ENCODE measurements around the gene DNMT3A.
"Not testable (repeated sequence)": the region's sequence is repeated elsewhere in the genome, so short reads cannot be mapped to it uniquely, and the experiment has no call there.

DNMT3A gene

GRCh38 chr2:25222477-25223121 is 119.1 kb downstream of the DNMT3A start:
- Histone ChIP-seq H3K27me3 (ENCODE audit: control insufficient read depth in 5 of 5, insufficient read depth in 4 of 5, low read length in 5 of 5) (no peaks in the 10 kb centered on the region), H3K36me3 (ENCODE audit: control insufficient read depth in 5 of 5, insufficient read depth in 5 of 5, low read length in 5 of 5) (no peaks in the 10 kb centered on the region), H3K9me3 (ENCODE audit: control insufficient read depth in 5 of 5, low read length in 5 of 5) (no peaks in the 10 kb centered on the region), H3K27ac (ENCODE audit: low read depth, low read length) (no peak overlapping the region), H3K4me1 (ENCODE audit: control insufficient read depth in 5 of 5, insufficient read depth in 5 of 5, low read length in 5 of 5) (no peaks in the 10 kb centered on the region), H3K4me3 (ENCODE audit: low read depth in 1 of 5, low read length in 5 of 5) (no peak overlapping the region), H3K9ac (ENCODE audit: low read length in 5 of 5) (no peak overlapping the region)

GRCh38 chr2:25221579-25221978 is 120.1 kb downstream of the DNMT3A start:
- peaks cover 0 to 2% (median 0%) of the 10 kb centered on the region in 5 donors for H3K4me1 ChIP-seq (ENCODE audit: control insufficient read depth in 5 of 5, insufficient read depth in 5 of 5, low read length in 5 of 5)
- no peak overlapping the region for H3K9ac ChIP-seq (ENCODE audit: low read length in 5 of 5)
- H3K4me3 ChIP-seq (ENCODE audit: low read depth in 1 of 5, low read length in 5 of 5) = no peak overlapping the region
- H3K36me3 ChIP-seq (ENCODE audit: control insufficient read depth in 5 of 5, insufficient read depth in 5 of 5, low read length in 5 of 5) = no peaks in the 10 kb centered on the region
- H3K27me3 ChIP-seq (ENCODE audit: control insufficient read depth in 5 of 5, insufficient read depth in 4 of 5, low read length in 5 of 5) = no peaks in the 10 kb centered on the region
- H3K27ac ChIP-seq (ENCODE audit: low read depth, low read length) = no peak overlapping the region
- H3K9me3 ChIP-seq (ENCODE audit: control insufficient read depth in 5 of 5, low read length in 5 of 5) = no peaks in the 10 kb centered on the region

- Histone ChIP-seq H3K27ac (ENCODE audit: low read depth, low read length) (no peak overlapping the region), H3K9ac (ENCODE audit: low read length in 5 of 5) (no peak overlapping the region), H3K4me1 (ENCODE audit: control insufficient read depth in 5 of 5, insufficient read depth in 5 of 5, low read length in 5 of 5) (peaks cover 0 to 10% (median 0%) of the 10 kb centered on the region in 5 donors), H3K27me3 (ENCODE audit: control insufficient read depth in 5 of 5, insufficient read depth in 4 of 5, low read length in 5 of 5) (no peaks in the 10 kb centered on the region), H3K36me3 (ENCODE audit: control insufficient read depth in 5 of 5, insufficient read depth in 5 of 5, low read length in 5 of 5) (no peaks in the 10 kb centered on the region), H3K4me3 (ENCODE audit: low read depth in 1 of 5, low read length in 5 of 5) (no peak overlapping the region), H3K9me3 (ENCODE audit: control insufficient read depth in 5 of 5, low read length in 5 of 5) (no peaks in the 10 kb centered on the region)
Observed at GRCh38 chr2:25220313-25220712, 121.4 kb downstream of the DNMT3A start.

- Histone ChIP-seq H3K4me3 (ENCODE audit: low read depth in 1 of 5, low read length in 5 of 5) (no peak overlapping the region), H3K27me3 (ENCODE audit: control insufficient read depth in 5 of 5, insufficient read depth in 4 of 5, low read length in 5 of 5) (no peaks in the 10 kb centered on the region), H3K9me3 (ENCODE audit: control insufficient read depth in 5 of 5, low read length in 5 of 5) (no peaks in the 10 kb centered on the region), H3K36me3 (ENCODE audit: control insufficient read depth in 5 of 5, insufficient read depth in 5 of 5, low read length in 5 of 5) (no peaks in the 10 kb centered on the region), H3K9ac (ENCODE audit: low read length in 5 of 5) (no peak overlapping the region), H3K4me1 (ENCODE audit: control insufficient read depth in 5 of 5, insufficient read depth in 5 of 5, low read length in 5 of 5) (peaks cover 0 to 10% (median 0%) of the 10 kb centered on the region in 5 donors), H3K27ac (ENCODE audit: low read depth, low read length) (no peak overlapping the region)
Observed at GRCh38 chr2:25219621-25220020, 122.1 kb downstream of the DNMT3A start.

- Histone ChIP-seq H3K9ac (ENCODE audit: low read length in 5 of 5) (no peak overlapping the region), H3K9me3 (ENCODE audit: control insufficient read depth in 5 of 5, low read length in 5 of 5) (no peaks in the 10 kb centered on the region), H3K27me3 (ENCODE audit: control insufficient read depth in 5 of 5, insufficient read depth in 4 of 5, low read length in 5 of 5) (no peaks in the 10 kb centered on the region), H3K36me3 (ENCODE audit: control insufficient read depth in 5 of 5, insufficient read depth in 5 of 5, low read length in 5 of 5) (no peaks in the 10 kb centered on the region), H3K4me1 (ENCODE audit: control insufficient read depth in 5 of 5, insufficient read depth in 5 of 5, low read length in 5 of 5) (peaks cover 0 to 10% (median 0%) of the 10 kb centered on the region in 5 donors), H3K27ac (ENCODE audit: low read depth, low read length) (no peak overlapping the region), H3K4me3 (ENCODE audit: low read depth in 1 of 5, low read length in 5 of 5) (no peak overlapping the region)
Observed at GRCh38 chr2:25218100-25218499, 123.6 kb downstream of the DNMT3A start.

- Histone ChIP-seq H3K4me3 (ENCODE audit: low read depth in 1 of 5, low read length in 5 of 5) (peak overlapping the region in 4 of 5 donors; percentile 69 to 71 (median 70)), H3K9me3 (ENCODE audit: control insufficient read depth in 5 of 5, low read length in 5 of 5) (no peaks in the 10 kb centered on the region), H3K36me3 (ENCODE audit: control insufficient read depth in 5 of 5, insufficient read depth in 5 of 5, low read length in 5 of 5) (no peaks in the 10 kb centered on the region), H3K4me1 (ENCODE audit: control insufficient read depth in 5 of 5, insufficient read depth in 5 of 5, low read length in 5 of 5) (peaks cover 0 to 10% (median 0%) of the 10 kb centered on the region in 5 donors), H3K27me3 (ENCODE audit: control insufficient read depth in 5 of 5, insufficient read depth in 4 of 5, low read length in 5 of 5) (no peaks in the 10 kb centered on the region), H3K9ac (ENCODE audit: low read length in 5 of 5) (peak overlapping the region; percentile 28 to 80 (median 70)), H3K27ac (ENCODE audit: low read depth, low read length) (peak overlapping the region; percentile 11)
Observed at GRCh38 chr2:25215948-25216679, 125.6 kb downstream of the DNMT3A start.

- Histone ChIP-seq H3K4me3 (ENCODE audit: low read depth in 1 of 5, low read length in 5 of 5) (peak overlapping the region in 1 of 5 donors; percentile 69), H3K4me1 (ENCODE audit: control insufficient read depth in 5 of 5, insufficient read depth in 5 of 5, low read length in 5 of 5) (peaks cover 0 to 10% (median 0%) of the 10 kb centered on the region in 5 donors), H3K9me3 (ENCODE audit: control insufficient read depth in 5 of 5, low read length in 5 of 5) (no peaks in the 10 kb centered on the region), H3K9ac (ENCODE audit: low read length in 5 of 5) (no peak overlapping the region), H3K27ac (ENCODE audit: low read depth, low read length) (peak overlapping the region; percentile 11), H3K36me3 (ENCODE audit: control insufficient read depth in 5 of 5, insufficient read depth in 5 of 5, low read length in 5 of 5) (no peaks in the 10 kb centered on the region), H3K27me3 (ENCODE audit: control insufficient read depth in 5 of 5, insufficient read depth in 4 of 5, low read length in 5 of 5) (no peaks in the 10 kb centered on the region)
Observed at GRCh38 chr2:25215232-25215631, 126.5 kb downstream of the DNMT3A start.

GRCh38 chr2:25213229-25213628 is 128.5 kb downstream of the DNMT3A start:
- no peak overlapping the region for H3K4me3 ChIP-seq (ENCODE audit: low read depth in 1 of 5, low read length in 5 of 5)
- peaks cover 0 to 10% (median 0%) of the 10 kb centered on the region in 5 donors for H3K4me1 ChIP-seq (ENCODE audit: control insufficient read depth in 5 of 5, insufficient read depth in 5 of 5, low read length in 5 of 5)
- H3K27me3 ChIP-seq (ENCODE audit: control insufficient read depth in 5 of 5, insufficient read depth in 4 of 5, low read length in 5 of 5) = no peaks in the 10 kb centered on the region
- H3K36me3 ChIP-seq (ENCODE audit: control insufficient read depth in 5 of 5, insufficient read depth in 5 of 5, low read length in 5 of 5) = no peaks in the 10 kb centered on the region
- no peak overlapping the region for H3K9ac ChIP-seq (ENCODE audit: low read length in 5 of 5)
- no peaks in the 10 kb centered on the region for H3K9me3 ChIP-seq (ENCODE audit: control insufficient read depth in 5 of 5, low read length in 5 of 5)
- no peak overlapping the region for H3K27ac ChIP-seq (ENCODE audit: low read depth, low read length)

GRCh38 chr2:25210923-25211322 is 130.8 kb downstream of the DNMT3A start:
- not testable (repeated sequence) for H3K36me3 ChIP-seq (ENCODE audit: control insufficient read depth in 5 of 5, insufficient read depth in 5 of 5, low read length in 5 of 5); H3K27me3 ChIP-seq (ENCODE audit: control insufficient read depth in 5 of 5, insufficient read depth in 4 of 5, low read length in 5 of 5); H3K4me3 ChIP-seq (ENCODE audit: low read depth in 1 of 5, low read length in 5 of 5); H3K9me3 ChIP-seq (ENCODE audit: control insufficient read depth in 5 of 5, low read length in 5 of 5); H3K4me1 ChIP-seq (ENCODE audit: control insufficient read depth in 5 of 5, insufficient read depth in 5 of 5, low read length in 5 of 5); H3K27ac ChIP-seq (ENCODE audit: low read depth, low read length); H3K9ac ChIP-seq (ENCODE audit: low read length in 5 of 5)

GRCh38 chr2:25207078-25207545 is 134.6 kb downstream of the DNMT3A start:
- H3K4me1 ChIP-seq (ENCODE audit: control insufficient read depth in 5 of 5, insufficient read depth in 5 of 5, low read length in 5 of 5) = peaks cover 0 to 5% (median 4%) of the 10 kb centered on the region in 5 donors
- no peaks in the 10 kb centered on the region for H3K9me3 ChIP-seq (ENCODE audit: control insufficient read depth in 5 of 5, low read length in 5 of 5)
- H3K27me3 ChIP-seq (ENCODE audit: control insufficient read depth in 5 of 5, insufficient read depth in 4 of 5, low read length in 5 of 5) = no peaks in the 10 kb centered on the region
- no peak overlapping the region for H3K27ac ChIP-seq (ENCODE audit: low read depth, low read length)
- H3K9ac ChIP-seq (ENCODE audit: low read length in 5 of 5) = no peak overlapping the region
- H3K4me3 ChIP-seq (ENCODE audit: low read depth in 1 of 5, low read length in 5 of 5) = no peak overlapping the region
- H3K36me3 ChIP-seq (ENCODE audit: control insufficient read depth in 5 of 5, insufficient read depth in 5 of 5, low read length in 5 of 5) = no peaks in the 10 kb centered on the region

Data from subcutaneous abdominal adipose tissue (tissue), 5 donors.